A549 (cell line): ENCODE measurements around the gene QKI. TPM values are rescaled to one million over a fixed set of nuclear protein-coding genes. Genes with fewer than 3 reads are reported as not detected.

Source experiments
- ATAC-seq, 2 experiments: fragments of 200-7000 bp in 1 of 2; fragments of >200 bp in 1 of 2; cut with Nextera tagmentation in 1 of 2; cut with Tn5 transposase in 1 of 2; 3 replicates each; pipeline versions ENCODE4 v1.8.0 to v1.9.1; 2018 to 2020; ENCODE audit warnings: mild to moderate bottlenecking in 1 of 2, moderate library complexity in 1 of 2
- CTCF ChIA-PET: fragments of 300-600 bp; sonication (Branson Sonifier 250); formaldehyde crosslinking; extraction: SDS; loops from one replicate; lab custom pipeline; 2021; ENCODE audit warnings: antibody characterized with exemption, inconsistent platforms; lab: Yijun Ruan, JAX
- POLR2A ChIA-PET: fragments of 350-600 bp; formaldehyde crosslinking; extraction: SDS; loops from one replicate; lab custom pipeline; 2021; ENCODE audit warnings: antibody characterized with exemption, inconsistent platforms; lab: Yijun Ruan, JAX
- DNase-seq, 2 experiments: peaks; one replicate each; pipeline versions ENCODE4 v3.0.0 to v3.0.0-alpha.2; 2011 to 2016; ENCODE audit warnings: low read depth in 1 of 2, low spot score in 1 of 2
- FAIRE-seq: peaks from 2 replicates; lab custom pipeline; 2011; peaks lifted over from hg19 to GRCh38; lab: Jason Lieb, UNC
- H3K27ac ChIP-seq, 2 experiments: fragments of >200 bp; sonication (Bioruptor Twin); formaldehyde crosslinking; 3 replicates each; pipeline ENCODE4 v1.5.1; 2016 to 2017
- H3K4me1 ChIP-seq: fragments of >200 bp; sonication (Bioruptor Twin); formaldehyde crosslinking; 3 replicates; pipeline ENCODE4 v1.6.1; 2016
- H3K4me2 ChIP-seq: fragments of >200 bp; sonication (Bioruptor Twin); formaldehyde crosslinking; 3 replicates; pipeline ENCODE4 v1.6.1; 2016
- H3K4me3 ChIP-seq: fragments of >200 bp; sonication (Bioruptor Twin); formaldehyde crosslinking; 3 replicates; pipeline ENCODE4 v1.5.1; 2016
- H3K9me3 ChIP-seq: fragments of >200 bp; sonication (Bioruptor Twin); formaldehyde crosslinking; 3 replicates; pipeline ENCODE4 v1.6.1; 2016
- ATOH8 ChIP-seq: fragments of 250-450 bp; sonication (Bioruptor Pico); IDR thresholded peaks from 2 replicates; pipeline ENCODE4 v1.5.0; 2020; ENCODE audit warnings: low read depth, mild to moderate bottlenecking, moderate library complexity
- CBX8 ChIP-seq: fragments of 200-600 bp; sonication (generic); IDR thresholded peaks from 2 replicates; pipeline ENCODE4 v1.6.1; 2016
- CEBPB ChIP-seq, 2 experiments: fragments of >200 bp in 1 of 2; sonication (Bioruptor Twin) in 1 of 2; formaldehyde crosslinking in 1 of 2; IDR thresholded peaks; 2 replicates each; pipeline ENCODE4 v1.6.1; 2012 to 2016
- CHD2 ChIP-seq: fragments of 150-350 bp; IDR thresholded peaks from 2 replicates; pipeline ENCODE4 v1.6.1; 2014; ENCODE audit warnings: low read length; ENCODE audit not compliant: partially characterized antibody
- EHF ChIP-seq: fragments of 250-450 bp; sonication (Bioruptor Pico); IDR thresholded peaks from 2 replicates; pipeline ENCODE4 v1.5.0; 2020; ENCODE audit warnings: mild to moderate bottlenecking
- FOXS1 ChIP-seq: fragments of 250-450 bp; sonication (Bioruptor Pico); IDR thresholded peaks from 2 replicates; pipeline ENCODE4 v1.5.0; 2020; ENCODE audit warnings: mild to moderate bottlenecking, moderate library complexity
- HEYL ChIP-seq: fragments of 250-450 bp; sonication (Bioruptor Pico); IDR thresholded peaks from 2 replicates; pipeline ENCODE4 v1.8.0; 2021; ENCODE audit warnings: mild to moderate bottlenecking, moderate library complexity
- HOXA7 ChIP-seq: fragments of 250-450 bp; sonication (Bioruptor Pico); IDR thresholded peaks from 2 replicates; pipeline ENCODE4 v1.5.0; 2020; ENCODE audit warnings: mild to moderate bottlenecking, moderate library complexity
- KDM1A ChIP-seq: fragments of 200-600 bp; sonication (generic); IDR thresholded peaks from 2 replicates; pipeline ENCODE4 v1.6.1; 2016; ENCODE audit warnings: low read depth, mild to moderate bottlenecking
- MAX ChIP-seq: IDR thresholded peaks from 2 replicates; pipeline ENCODE4 v1.6.1; 2012
- NFE2L2 ChIP-seq: fragments of 150-350 bp; conservative IDR thresholded peaks from 2 replicates; pipeline ENCODE4 v1.6.1; 2014; ENCODE audit warnings: low read length
- POLR2A ChIP-seq: IDR thresholded peaks from 2 replicates; pipeline ENCODE4 v1.6.1; 2012; ENCODE audit warnings: mild to moderate bottlenecking, low read length
- RARB ChIP-seq: fragments of 250-450 bp; sonication (Bioruptor Pico); IDR thresholded peaks from 2 replicates; pipeline ENCODE4 v1.8.0; 2021; ENCODE audit warnings: mild to moderate bottlenecking, moderate library complexity
- USF2 ChIP-seq: fragments of 450-650 bp; IDR thresholded peaks from 2 replicates; pipeline ENCODE4 v1.6.1; 2014; ENCODE audit warnings: antibody characterized with exemption
- ZC3H11A ChIP-seq: fragments of 450-650 bp; IDR thresholded peaks from 2 replicates; pipeline ENCODE4 v1.6.1; 2014; ENCODE audit warnings: antibody characterized with exemption, mild to moderate bottlenecking
- ZNF302 ChIP-seq: fragments of 250-450 bp; sonication (Bioruptor Pico); IDR thresholded peaks from 2 replicates; pipeline ENCODE4 v1.9.0; 2021; ENCODE audit warnings: inconsistent platforms, mild to moderate bottlenecking, moderate library complexity
- WGBS: methylation state at CpG from one replicate; pipeline ENCODE4 v1.1.6; 2017; ENCODE audit errors: missing lambda C conversion rate; 5-methylcytosine and 5-hydroxymethylcytosine counted together
- polyA plus RNA-seq, 4 experiments: library from polyadenylated mRNA; depleted of rRNA in 3 of 4; stranded (reverse); fragments of >200 nt; fragmentation: RNase III in 1 of 4; extraction: RNeasy Plus Mini Kit Qiagen cat#74134 plus additional on column Dnase treatment in 1 of 4; gene quantifications; 2 replicates in 3 of 4; 3 replicates in 1 of 4; pipeline ENCODE4 v1.2.3, GENCODE V29; 2011 to 2017
- TF ChIP-seq, protein P1 (sequence below): IDR thresholded peaks from 2 replicates; pipeline ENCODE4 v1.6.1; 2012

Gene QKI
- polyA plus RNA-seq, 2 of the 4 experiments (the other 2 are of a cell fraction): 71.9 to 98.2 TPM

- POLR2A ChIA-PET: no interaction called here
- CTCF ChIA-PET: no interaction called here
- no peaks in the 10 kb centered on the region for H3K4me1 ChIP-seq
- no peak for FAIRE-seq
- WGBS: 72% methylated on average over 6 of the region's 6 CpGs
- ATAC-seq: no peak
- H3K27ac ChIP-seq: no peak overlapping the region
- no peaks in the 10 kb centered on the region for H3K9me3 ChIP-seq
- H3K4me2 ChIP-seq: no peak overlapping the region
- no peak for DNase-seq
- H3K4me3 ChIP-seq: no peak overlapping the region
- TF ChIP-seq RARB: no peak
- TF ChIP-seq CEBPB (IDR thresholded peaks at IDR 0.05): no peak
- TF ChIP-seq, protein P1, sequence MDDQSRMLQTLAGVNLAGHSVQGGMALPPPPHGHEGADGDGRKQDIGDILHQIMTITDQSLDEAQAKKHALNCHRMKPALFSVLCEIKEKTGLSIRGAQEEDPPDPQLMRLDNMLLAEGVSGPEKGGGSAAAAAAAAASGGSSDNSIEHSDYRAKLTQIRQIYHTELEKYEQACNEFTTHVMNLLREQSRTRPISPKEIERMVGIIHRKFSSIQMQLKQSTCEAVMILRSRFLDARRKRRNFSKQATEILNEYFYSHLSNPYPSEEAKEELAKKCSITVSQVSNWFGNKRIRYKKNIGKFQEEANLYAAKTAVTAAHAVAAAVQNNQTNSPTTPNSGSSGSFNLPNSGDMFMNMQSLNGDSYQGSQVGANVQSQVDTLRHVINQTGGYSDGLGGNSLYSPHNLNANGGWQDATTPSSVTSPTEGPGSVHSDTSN: no peak
Measured at GRCh38 chr6:163367497-163368183, 46.9 kb upstream of the QKI start.

DNA sequence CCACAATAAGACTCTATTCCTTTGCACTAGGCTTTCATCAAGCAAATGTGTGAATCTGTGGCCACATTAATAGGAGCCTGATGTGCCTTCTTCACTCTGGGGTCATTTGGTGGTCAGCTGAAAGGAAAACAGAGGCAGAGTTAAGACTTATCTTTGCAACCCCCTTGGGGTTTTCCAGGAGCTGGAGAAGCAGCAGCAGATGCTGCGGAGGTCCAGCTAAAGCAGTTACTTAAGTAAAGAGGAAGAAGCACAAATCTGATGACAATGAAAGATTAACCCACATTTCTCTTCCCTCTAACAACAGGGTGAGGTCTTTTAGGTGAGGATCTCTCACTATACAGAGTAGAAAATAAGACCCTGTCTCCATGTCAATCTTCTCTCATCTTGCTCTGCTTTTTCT, 45.4 kb upstream of the QKI start:
- no peak for ATAC-seq
- CTCF ChIA-PET: no interaction called here
- no peak for TF ChIP-seq MAX
- no peak for TF ChIP-seq POLR2A
- no peak for TF ChIP-seq EHF (CRISPR knock-in tag)
- TF ChIP-seq ZNF302: no peak
- no peak for TF ChIP-seq CBX8
- TF ChIP-seq, protein P1: no peak
- TF ChIP-seq ZC3H11A: no peak
- no peak for TF ChIP-seq USF2
- TF ChIP-seq HOXA7 (CRISPR knock-in tag): no peak
- WGBS: 90% methylated on average over 1 of the region's 1 CpG
- no peak overlapping the region for H3K4me2 ChIP-seq
- H3K4me1 ChIP-seq: no peaks in the 10 kb centered on the region
- no peak for FAIRE-seq
- H3K4me3 ChIP-seq: no peak overlapping the region
- POLR2A ChIA-PET: no interaction called here
- no peak overlapping the region for H3K27ac ChIP-seq
- H3K9me3 ChIP-seq: no peaks in the 10 kb centered on the region
- no peak for DNase-seq

GRCh38 chr6:163369628-163370365, 44.7 kb upstream of the QKI start:
- TF ChIP-seq MAX (no peak), NFE2L2 (no peak), FOXS1 (no peak), ATOH8 (CRISPR knock-in tag) (no peak), ZC3H11A (no peak), KDM1A (no peak), CHD2 (no peak), HEYL (CRISPR knock-in tag) (no peak)
- H3K4me1 ChIP-seq: no peaks in the 10 kb centered on the region
- no peak overlapping the region for H3K4me2 ChIP-seq
- CTCF ChIA-PET: no interaction called here
- H3K4me3 ChIP-seq: no peak overlapping the region
- 82% methylated on average over 15 of the region's 15 CpGs for WGBS
- POLR2A ChIA-PET: no interaction called here
- FAIRE-seq (no peak), ATAC-seq (no peak), DNase-seq (no peak)
- no peak overlapping the region for H3K27ac ChIP-seq
- no peaks in the 10 kb centered on the region for H3K9me3 ChIP-seq
